22Rv1 (cell line): ENCODE measurements around the gene TBR1.

Experiments
- ZFX ChIP-seq: fragments of 450-650 bp; IDR thresholded peaks from 2 replicates; pipeline ENCODE4 v1.6.1; 2017; ENCODE audit warnings: antibody characterized with exemption, borderline replicate concordance
- TF ChIP-seq, protein P1 (sequence below): fragments of 450-650 bp; IDR thresholded peaks from 2 replicates; pipeline ENCODE4 v1.5.1; 2017; ENCODE audit warnings: mild to moderate bottlenecking

DNA sequence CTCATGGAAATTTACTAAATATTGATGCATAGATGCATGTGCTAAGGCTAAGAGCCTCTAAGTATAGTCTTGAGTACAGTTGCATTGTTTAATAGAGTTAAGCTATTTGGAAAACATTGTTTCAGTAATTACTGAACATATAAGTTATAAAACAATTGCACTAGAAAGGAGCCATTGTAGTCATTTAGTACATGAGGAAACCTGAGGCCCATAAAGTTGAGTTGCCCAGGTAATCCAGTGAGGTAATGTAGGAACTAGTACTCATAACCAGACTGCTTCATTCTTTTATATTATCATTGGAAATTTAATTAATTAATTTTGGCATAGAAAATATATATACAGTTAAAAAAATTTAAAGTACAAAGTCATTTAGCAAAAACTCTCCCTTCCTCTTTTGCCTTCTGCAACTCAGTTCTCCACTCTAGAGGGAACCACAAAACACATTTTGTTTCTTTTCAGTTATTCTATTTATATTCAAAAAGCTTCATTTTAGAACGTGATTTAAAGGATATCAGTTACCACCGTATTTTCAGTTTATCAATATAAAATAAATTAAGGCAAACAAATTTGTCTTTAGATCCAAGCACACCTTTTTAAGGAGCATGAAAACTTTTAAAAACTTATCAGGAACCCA, 27.8 kb upstream of the TBR1 start:
- TF ChIP-seq, protein P1, sequence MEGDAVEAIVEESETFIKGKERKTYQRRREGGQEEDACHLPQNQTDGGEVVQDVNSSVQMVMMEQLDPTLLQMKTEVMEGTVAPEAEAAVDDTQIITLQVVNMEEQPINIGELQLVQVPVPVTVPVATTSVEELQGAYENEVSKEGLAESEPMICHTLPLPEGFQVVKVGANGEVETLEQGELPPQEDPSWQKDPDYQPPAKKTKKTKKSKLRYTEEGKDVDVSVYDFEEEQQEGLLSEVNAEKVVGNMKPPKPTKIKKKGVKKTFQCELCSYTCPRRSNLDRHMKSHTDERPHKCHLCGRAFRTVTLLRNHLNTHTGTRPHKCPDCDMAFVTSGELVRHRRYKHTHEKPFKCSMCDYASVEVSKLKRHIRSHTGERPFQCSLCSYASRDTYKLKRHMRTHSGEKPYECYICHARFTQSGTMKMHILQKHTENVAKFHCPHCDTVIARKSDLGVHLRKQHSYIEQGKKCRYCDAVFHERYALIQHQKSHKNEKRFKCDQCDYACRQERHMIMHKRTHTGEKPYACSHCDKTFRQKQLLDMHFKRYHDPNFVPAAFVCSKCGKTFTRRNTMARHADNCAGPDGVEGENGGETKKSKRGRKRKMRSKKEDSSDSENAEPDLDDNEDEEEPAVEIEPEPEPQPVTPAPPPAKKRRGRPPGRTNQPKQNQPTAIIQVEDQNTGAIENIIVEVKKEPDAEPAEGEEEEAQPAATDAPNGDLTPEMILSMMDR, result no peak
- no peak for TF ChIP-seq ZFX
